Gastroesophageal sphincter (tissue), 4 donors: ENCODE data around the gene LGI1. TPM values are rescaled to one million over a fixed set of nuclear protein-coding genes. Genes with fewer than 3 reads are reported as not detected.

Experiments used
- ATAC-seq: fragments of 150-250 bp; one replicate; pipeline ENCODE4 v1.9.1; 2016; ENCODE audit warnings: mild to moderate bottlenecking, moderate library complexity
- H3K27ac ChIP-seq, 4 donors: fragments of 200-600 bp; sonication (generic) in 3 of 4; 1 replicate in 3 of 4; 2 replicates in 1 of 4; pipeline ENCODE4 v1.5.1; 2016 to 2019
- H3K27me3 ChIP-seq: fragments of 200-600 bp; sonication (generic); one replicate; pipeline ENCODE4 v1.5.1; 2019
- H3K36me3 ChIP-seq, 2 donors: fragments of 200-600 bp; sonication (generic); one replicate each; pipeline ENCODE4 v1.5.1; 2019; ENCODE audit warnings: control low read depth in 1 of 2
- H3K4me1 ChIP-seq, 3 donors: fragments of 200-600 bp; sonication (generic); 1 replicate in 2 of 3; 2 replicates in 1 of 3; pipeline ENCODE4 v1.5.1; 2016 to 2019; ENCODE audit warnings: control low read depth in 2 of 3
- H3K4me3 ChIP-seq, 2 donors: fragments of 200-600 bp; sonication (generic); one replicate each; pipeline ENCODE4 v1.5.1; 2019; ENCODE audit warnings: mild to moderate bottlenecking in 1 of 2, moderate library complexity in 1 of 2
- H3K9me3 ChIP-seq, 3 donors: fragments of 200-600 bp; sonication (generic); one replicate each; pipeline ENCODE4 v1.5.1; 2017 to 2019; ENCODE audit warnings: control low read depth in 2 of 3
- EP300 ChIP-seq: sonication (generic); formaldehyde crosslinking; IDR thresholded peaks from one replicate; pipeline ENCODE4 v1.6.1; 2017; ENCODE audit warnings: antibody characterized with exemption, mild to moderate bottlenecking
- POLR2A ChIP-seq, 2 donors: fragments of 450-650 bp; IDR thresholded peaks; one replicate each; pipeline ENCODE4 v1.6.1; 2017; ENCODE audit warnings: antibody characterized with exemption in 2 of 2, mild to moderate bottlenecking in 2 of 2, moderate library complexity in 1 of 2
- POLR2AphosphoS5 ChIP-seq: sonication (generic); formaldehyde crosslinking; IDR thresholded peaks from one replicate; pipeline ENCODE4 v1.6.1; 2017; ENCODE audit warnings: antibody characterized with exemption
- WGBS, 2 donors: methylation state at CpG; one replicate each; pipeline ENCODE4 v1.1.5; 2018; ENCODE audit warnings: low coverage in 1 of 2; 5-methylcytosine and 5-hydroxymethylcytosine counted together
- total RNA-seq, 4 donors: library from RNA; depleted of rRNA; stranded (reverse); fragments of >200 nt; gene quantifications; one replicate each; pipeline ENCODE4 v1.1.0, GENCODE V29; 2016
- TF ChIP-seq, protein P1 (sequence below), 4 experiments: fragments of 200-600 bp in 2 of 4; fragments of 450-650 bp in 2 of 4; sonication (generic) in 1 of 4; IDR thresholded peaks; one replicate each; pipeline ENCODE4 v1.5.1; 2017 to 2019; ENCODE audit warnings: antibody characterized with exemption in 4 of 4, mild to moderate bottlenecking in 2 of 4, moderate library complexity in 2 of 4

The LGI1 gene
- total RNA-seq, 4 donors from 2014 or later = 0.17 to 1.9 (median 0.35) TPM; not detected in 1

DNA sequence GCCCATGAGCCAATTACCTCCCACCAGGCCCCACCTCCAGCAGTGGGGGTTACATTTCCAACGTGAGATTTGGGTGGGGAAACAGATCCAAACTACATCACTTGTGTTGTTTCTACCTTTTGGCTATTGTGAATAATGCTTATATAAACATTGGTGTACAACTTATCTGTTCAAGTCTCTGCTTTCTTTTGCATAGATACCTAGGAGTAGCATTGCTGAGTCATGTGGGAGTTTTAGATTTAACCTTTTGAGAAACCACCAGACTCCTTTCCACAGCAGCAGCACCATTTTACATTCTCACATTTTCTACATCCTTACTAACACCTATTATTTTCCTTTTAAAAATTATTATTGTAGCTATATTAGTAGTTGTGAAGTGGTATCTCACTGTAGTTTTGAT, 41.0 kb upstream of the LGI1 start:
- ATAC-seq = no peak
- Histone ChIP-seq H3K9me3 (no peaks in the 10 kb centered on the region), H3K27ac (no peak overlapping the region), H3K27me3 (peaks cover 12% of the 10 kb centered on the region), H3K4me3 (no peak overlapping the region), H3K4me1 (no peaks in the 10 kb centered on the region), H3K36me3 (no peaks in the 10 kb centered on the region)
- WGBS, 2 donors = 33 to 46% methylated on average over 1 of the region's 1 CpG
- TF ChIP-seq, protein P1, sequence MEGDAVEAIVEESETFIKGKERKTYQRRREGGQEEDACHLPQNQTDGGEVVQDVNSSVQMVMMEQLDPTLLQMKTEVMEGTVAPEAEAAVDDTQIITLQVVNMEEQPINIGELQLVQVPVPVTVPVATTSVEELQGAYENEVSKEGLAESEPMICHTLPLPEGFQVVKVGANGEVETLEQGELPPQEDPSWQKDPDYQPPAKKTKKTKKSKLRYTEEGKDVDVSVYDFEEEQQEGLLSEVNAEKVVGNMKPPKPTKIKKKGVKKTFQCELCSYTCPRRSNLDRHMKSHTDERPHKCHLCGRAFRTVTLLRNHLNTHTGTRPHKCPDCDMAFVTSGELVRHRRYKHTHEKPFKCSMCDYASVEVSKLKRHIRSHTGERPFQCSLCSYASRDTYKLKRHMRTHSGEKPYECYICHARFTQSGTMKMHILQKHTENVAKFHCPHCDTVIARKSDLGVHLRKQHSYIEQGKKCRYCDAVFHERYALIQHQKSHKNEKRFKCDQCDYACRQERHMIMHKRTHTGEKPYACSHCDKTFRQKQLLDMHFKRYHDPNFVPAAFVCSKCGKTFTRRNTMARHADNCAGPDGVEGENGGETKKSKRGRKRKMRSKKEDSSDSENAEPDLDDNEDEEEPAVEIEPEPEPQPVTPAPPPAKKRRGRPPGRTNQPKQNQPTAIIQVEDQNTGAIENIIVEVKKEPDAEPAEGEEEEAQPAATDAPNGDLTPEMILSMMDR (IDR thresholded peaks at IDR 0.05) = no peak
- TF ChIP-seq EP300 (no peak), POLR2AphosphoS5 (no peak), POLR2A (IDR thresholded peaks at IDR 0.05) (no peak)

DNA sequence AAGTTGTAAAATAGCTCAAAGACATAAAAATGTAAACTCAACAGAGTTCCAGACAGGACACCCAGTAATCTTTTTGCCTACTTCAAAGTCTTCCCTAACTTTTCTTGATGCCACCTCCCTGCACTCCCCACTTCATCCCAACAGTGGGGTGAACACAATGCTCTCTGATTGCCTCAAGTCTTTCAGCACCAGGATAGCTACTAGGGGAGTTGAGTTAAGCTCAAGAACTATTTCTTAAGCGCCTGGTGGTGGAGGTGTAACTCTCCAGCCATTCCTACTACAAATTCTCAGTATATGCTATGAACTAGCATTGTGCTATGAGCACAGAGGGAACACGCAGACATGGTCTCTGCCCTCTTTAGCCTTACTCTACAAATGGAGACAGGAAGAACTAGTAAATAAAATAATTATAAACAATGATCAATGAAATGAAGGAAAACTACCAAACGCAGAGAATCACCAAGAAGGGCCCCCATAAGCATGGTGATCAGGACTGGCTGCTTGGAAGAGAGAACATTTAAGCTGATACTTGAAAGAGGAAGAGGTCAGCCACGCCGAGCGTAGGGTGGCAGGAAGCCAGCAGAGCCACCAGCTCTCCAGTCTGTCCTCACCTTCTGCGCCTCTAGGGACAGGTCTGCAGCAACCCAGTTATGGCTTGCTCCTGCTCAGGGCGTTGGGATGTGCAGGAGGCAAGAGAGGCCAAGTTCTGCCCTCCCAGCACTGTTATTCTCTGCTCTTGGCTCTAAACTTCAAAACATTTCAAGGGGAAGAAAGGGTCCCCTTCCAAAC, 38.6 kb upstream of the LGI1 start:
- ATAC-seq = no peak

DNA sequence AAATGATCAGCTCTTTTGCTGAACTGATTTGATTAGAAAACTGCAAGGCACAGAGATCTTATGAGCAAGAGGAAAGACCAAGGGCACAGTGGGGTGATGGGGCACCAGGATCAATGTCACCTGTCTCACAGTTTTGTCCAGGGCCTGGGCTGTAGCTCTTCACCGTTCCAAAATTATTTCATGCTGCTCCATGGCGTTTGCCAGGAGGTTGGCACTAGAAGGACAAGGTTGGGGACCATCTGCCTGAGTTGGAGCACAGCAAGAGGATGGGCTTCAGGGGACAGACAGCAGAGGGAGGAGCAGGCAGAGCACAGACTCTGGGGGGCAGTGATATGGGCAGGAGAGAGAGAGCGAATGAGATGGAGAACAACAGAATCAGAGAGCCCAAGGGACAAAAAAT, 37.8 kb upstream of the LGI1 start:
- TF ChIP-seq, protein P1 (IDR thresholded peaks at IDR 0.05) = no peak
- TF ChIP-seq EP300 (no peak), POLR2A (IDR thresholded peaks at IDR 0.05) (no peak), POLR2AphosphoS5 (no peak)
- no peak for ATAC-seq
- WGBS, 2 donors = 60 to 76% methylated on average over 1 to 3 of the region's 3 CpGs

More for the DNA sequence above, 38.6 kb upstream of the LGI1 start:
- Histone ChIP-seq H3K4me1 (no peaks in the 10 kb centered on the region), H3K9me3 (no peaks in the 10 kb centered on the region), H3K36me3 (no peaks in the 10 kb centered on the region), H3K4me3 (no peak overlapping the region), H3K27ac (no peak overlapping the region), H3K27me3 (peaks cover 19% of the 10 kb centered on the region)
- no peak for TF ChIP-seq POLR2AphosphoS5
- TF ChIP-seq, protein P1 (IDR thresholded peaks at IDR 0.05) = no peak
- no peak for TF ChIP-seq EP300
- TF ChIP-seq POLR2A (IDR thresholded peaks at IDR 0.05) = no peak
- WGBS, 2 donors = 40 to 65% methylated on average over 2 to 6 of the region's 8 CpGs

DNA sequence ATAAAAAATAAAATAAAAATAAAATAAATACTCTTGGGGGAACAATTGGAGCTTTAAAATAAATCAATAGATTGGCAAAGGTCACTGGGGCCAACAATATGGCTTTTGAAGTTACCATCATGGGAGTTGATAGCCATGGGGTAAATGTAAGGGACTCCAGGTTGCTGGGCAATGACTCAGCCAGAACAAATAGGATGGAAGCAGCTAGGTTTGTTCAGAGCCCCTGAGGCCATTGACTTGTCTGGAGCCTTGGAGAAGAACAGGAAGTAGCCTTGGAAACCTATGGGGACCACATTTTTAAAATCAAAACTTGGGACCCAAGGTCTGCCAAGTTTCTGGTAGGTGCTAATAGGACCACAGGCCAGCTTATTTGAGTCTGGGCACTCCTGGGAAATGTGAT, 35.2 kb upstream of the LGI1 start:
- H3K27me3 ChIP-seq = peaks cover 26% of the 10 kb centered on the region
- no peak for ATAC-seq
- no peak overlapping the region for H3K4me3 ChIP-seq
- TF ChIP-seq POLR2AphosphoS5 = no peak
- TF ChIP-seq POLR2A (IDR thresholded peaks at IDR 0.05) = no peak
- TF ChIP-seq, protein P1 (IDR thresholded peaks at IDR 0.05) = no peak
- no peak for TF ChIP-seq EP300
- H3K4me1 ChIP-seq = no peaks in the 10 kb centered on the region
- H3K9me3 ChIP-seq = no peaks in the 10 kb centered on the region
- no peaks in the 10 kb centered on the region for H3K36me3 ChIP-seq
- H3K27ac ChIP-seq = no peak overlapping the region

More for the DNA sequence above, 37.8 kb upstream of the LGI1 start:
- Histone ChIP-seq H3K4me1 (no peaks in the 10 kb centered on the region), H3K36me3 (no peaks in the 10 kb centered on the region), H3K27me3 (peaks cover 19% of the 10 kb centered on the region), H3K27ac (no peak overlapping the region), H3K4me3 (no peak overlapping the region), H3K9me3 (no peaks in the 10 kb centered on the region)

DNA sequence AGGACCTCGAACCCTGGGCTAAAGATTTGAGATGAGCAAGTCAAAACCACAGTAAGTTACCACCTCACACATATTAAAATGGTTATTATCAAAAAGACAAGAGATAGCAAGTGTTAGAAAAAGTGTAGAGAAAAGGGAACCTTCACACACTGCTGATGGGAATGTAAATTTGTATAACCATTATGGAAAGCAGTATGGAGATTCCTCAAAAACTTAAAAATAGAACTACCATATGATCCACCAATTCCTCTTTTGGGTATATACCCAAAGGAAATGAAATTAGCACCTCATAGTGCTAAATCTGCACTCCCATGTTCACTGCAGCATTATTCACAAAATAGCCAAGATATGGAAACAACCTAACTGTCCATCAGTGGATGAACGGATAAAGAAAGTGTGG, 34.6 kb upstream of the LGI1 start:
- peaks cover 27% of the 10 kb centered on the region for H3K27me3 ChIP-seq
- H3K4me3 ChIP-seq = no peak overlapping the region
- H3K27ac ChIP-seq = no peak overlapping the region
- no peaks in the 10 kb centered on the region for H3K4me1 ChIP-seq
- ATAC-seq = no peak
- H3K36me3 ChIP-seq = no peaks in the 10 kb centered on the region
- TF ChIP-seq POLR2A (IDR thresholded peaks at IDR 0.05) (no peak), EP300 (no peak), POLR2AphosphoS5 (no peak)
- TF ChIP-seq, protein P1 (IDR thresholded peaks at IDR 0.05) = no peak
- WGBS, 2 donors = 63 to 83% methylated on average over 2 of the region's 2 CpGs
- H3K9me3 ChIP-seq = no peaks in the 10 kb centered on the region
